Activated T-cell treated with anti-CD3 and anti-CD28 coated beads for 1 hour (primary cell): Measurements from ENCODE around the gene SNX6.
"Not testable (repeated sequence)": the region's sequence is repeated elsewhere in the genome, so short reads cannot be mapped to it uniquely, and the experiment has no call there.

Experiments used
- DNase-seq: peaks from one replicate; pipeline ENCODE4 v3.0.0-alpha.2; 2020; ENCODE audit warnings: low read depth

SNX6 gene

GRCh38 chr14:34562776-34563150, 67.2 kb downstream of the SNX6 start:
- no peak for DNase-seq

DNA sequence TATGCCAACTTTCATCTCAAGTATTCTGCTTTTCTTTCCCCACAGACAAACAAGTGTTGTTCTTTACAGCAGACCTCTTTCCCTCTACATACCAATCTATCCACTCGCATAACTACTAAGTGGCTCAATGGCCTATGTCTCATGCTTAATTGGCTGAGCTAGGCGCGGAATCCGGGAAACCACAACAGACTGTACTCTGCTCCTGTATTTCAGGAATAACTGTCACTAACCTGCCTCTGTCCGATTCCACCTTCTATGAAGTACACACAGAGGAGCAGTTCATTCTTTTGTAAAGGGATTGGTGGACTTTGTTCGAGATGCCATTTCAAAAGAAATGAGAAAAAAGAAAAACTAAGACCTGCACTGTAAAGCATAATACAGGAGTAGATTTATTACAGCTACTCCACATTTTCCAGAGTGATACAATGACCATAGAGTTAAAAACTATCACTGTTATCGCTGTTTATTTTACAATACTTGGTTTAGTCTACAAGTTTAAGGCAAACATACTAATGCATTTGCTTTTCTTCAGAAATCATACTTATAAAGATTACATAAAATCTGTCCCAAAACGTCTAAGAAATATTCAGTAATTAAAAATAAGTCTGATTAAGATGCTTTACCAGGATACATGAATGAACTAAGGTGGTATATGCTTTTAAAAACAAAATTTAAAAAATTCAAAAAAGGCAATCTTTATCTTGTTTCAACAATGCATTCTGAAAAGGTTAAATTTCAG, 67.7 kb downstream of the SNX6 start:
- not testable (repeated sequence) for DNase-seq

DNA sequence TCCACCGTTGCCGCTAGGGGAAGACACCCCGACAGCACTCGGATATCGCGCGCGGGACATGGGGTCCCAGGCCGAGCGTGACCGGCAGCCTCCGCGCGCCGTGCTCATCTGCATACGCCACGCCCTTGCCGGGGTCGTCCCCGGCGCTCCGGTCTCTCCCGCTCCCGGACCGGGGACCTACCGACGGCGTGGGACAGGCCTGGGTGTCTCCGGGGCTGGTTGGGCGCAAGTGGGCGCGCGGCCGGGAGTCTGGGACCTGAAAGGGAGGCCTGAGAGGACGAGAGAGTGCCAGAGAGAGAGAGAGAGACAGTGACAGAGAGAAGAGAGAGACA, 73.5 kb downstream of the SNX6 start:
- DNase-seq, result not testable (repeated sequence)

- not testable (repeated sequence) for DNase-seq
Measured at GRCh38 chr14:34555583-34556497, 74.1 kb downstream of the SNX6 start.

DNA sequence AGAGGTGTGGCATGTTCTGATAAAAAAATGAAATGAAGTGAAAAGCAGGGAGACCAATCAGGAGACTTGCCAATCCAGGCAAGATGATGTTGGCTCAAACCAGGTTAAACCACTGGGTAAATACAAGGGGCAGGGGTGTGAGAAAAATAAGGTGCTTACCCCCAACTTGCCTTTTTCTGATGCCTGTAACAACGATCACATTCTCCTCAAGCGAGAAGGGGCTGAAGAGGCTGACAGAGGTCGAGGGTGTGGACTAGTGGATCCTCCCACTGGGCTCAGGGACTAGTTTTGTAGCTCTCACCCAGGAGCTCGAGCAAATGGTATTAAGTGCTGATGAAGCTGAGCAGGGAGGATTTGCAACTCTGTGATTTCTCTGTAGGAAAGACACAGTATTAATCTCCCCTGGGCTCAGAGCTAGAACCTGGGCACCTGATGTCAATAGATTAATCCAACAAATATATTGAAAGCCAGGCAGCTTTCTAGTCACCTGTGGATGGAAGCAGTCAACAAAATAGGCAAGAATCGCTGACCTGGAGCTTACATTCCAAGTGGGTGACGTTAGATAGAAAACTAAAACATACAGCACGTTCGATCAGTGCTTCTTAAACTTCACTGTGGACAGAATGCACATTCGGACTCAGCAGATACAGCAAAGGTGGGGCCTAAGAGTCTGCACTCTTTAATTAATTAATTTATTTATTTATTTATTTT, 75.3 kb downstream of the SNX6 start:
- no peak for DNase-seq

- DNase-seq, result not testable (repeated sequence)
Measured at GRCh38 chr14:34549276-34549966, 80.5 kb downstream of the SNX6 start.

DNA sequence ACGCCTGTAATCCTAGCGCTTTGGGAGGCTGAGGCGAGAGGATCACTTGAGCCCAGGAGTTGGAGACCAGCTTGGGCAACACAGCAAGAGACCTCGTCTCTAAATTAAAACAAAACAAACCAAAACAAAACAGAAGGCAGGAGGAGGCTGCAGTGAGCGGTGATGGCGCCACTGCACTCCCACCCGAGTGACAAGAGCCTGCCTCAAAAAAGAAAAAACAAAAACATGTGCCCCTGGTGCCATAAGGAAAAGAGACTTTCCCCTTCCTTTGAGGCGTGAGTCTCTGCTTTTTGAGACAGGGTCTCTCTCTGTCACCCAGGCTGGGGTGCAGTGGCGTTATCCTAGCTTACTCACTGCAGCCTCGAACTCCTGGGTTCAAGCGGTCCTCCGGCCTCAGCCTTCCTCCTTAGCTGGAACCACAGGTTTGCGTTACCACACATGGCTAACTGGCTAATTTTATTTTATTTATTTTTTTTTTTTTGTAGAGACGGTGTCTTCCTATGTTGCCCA, 81.4 kb downstream of the SNX6 start:
- DNase-seq, result no peak

GRCh38 chr14:34547136-34547520, 82.8 kb downstream of the SNX6 start:
- not testable (repeated sequence) for DNase-seq

- not testable (repeated sequence) for DNase-seq
Measured at GRCh38 chr14:34546272-34547135, 83.4 kb downstream of the SNX6 start.

- not testable (repeated sequence) for DNase-seq
Measured at GRCh38 chr14:34540181-34541059, 89.5 kb downstream of the SNX6 start.

GRCh38 chr14:34539407-34540180, 90.4 kb downstream of the SNX6 start, which contains the start of gene EAPP:
Gene EAPP, minus strand, starts transcription at chr14:34539701. Its CDS starts 73 bp downstream, at chr14:34539628.
- peak; percentile 93 for DNase-seq

DNA sequence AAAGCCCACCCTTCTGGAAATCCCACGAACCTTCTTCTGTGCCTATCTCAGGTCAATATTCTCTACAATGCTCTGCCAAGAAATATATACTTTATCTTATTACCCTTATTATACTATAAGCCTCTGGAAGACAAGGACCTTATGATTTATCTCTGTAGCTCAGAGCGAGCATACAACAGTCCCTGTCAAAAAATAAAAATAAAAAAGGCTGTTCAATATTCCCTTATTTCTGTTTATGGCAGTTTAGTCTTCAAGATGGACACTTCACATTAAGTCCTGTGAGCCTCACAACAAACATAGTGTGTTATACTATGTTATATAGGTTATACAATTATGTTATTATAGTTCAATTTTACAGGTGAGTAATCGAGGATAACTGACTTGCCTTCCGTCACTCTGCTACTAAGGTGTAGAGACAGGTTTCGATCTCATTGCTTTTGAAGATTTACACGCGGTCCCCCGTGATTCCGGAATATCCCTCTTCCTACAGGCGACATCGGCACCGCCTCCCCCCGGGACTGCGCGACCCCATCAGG, 91.0 kb downstream of the SNX6 start:
- no peak for DNase-seq

DNA sequence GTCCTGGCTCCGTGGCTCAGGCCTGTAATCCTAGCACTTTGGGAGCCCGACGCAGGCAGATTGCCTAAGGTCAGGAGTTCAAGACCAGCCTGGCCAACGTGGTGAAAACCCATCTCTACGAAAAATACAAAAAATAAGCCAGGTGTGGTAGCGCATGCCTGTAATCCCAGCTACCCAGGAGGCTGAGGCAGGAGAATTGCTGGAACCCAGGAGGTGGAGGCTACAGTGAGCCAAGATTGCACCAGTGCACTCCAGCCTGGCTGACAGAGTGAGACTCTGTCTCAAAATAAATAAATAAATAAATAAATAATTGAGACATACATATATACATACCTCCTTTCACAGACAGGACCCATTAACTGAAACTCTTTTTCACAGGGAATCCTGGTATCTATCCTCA, 91.9 kb downstream of the SNX6 start:
- DNase-seq, result not testable (repeated sequence)

- no peak for DNase-seq
Measured at GRCh38 chr14:34537677-34538009, 92.3 kb downstream of the SNX6 start.

GRCh38 chr14:34536951-34537676, 92.8 kb downstream of the SNX6 start:
- no peak for DNase-seq

GRCh38 chr14:34527591-34527990, 102.4 kb downstream of the SNX6 start:
- no peak for DNase-seq

DNA sequence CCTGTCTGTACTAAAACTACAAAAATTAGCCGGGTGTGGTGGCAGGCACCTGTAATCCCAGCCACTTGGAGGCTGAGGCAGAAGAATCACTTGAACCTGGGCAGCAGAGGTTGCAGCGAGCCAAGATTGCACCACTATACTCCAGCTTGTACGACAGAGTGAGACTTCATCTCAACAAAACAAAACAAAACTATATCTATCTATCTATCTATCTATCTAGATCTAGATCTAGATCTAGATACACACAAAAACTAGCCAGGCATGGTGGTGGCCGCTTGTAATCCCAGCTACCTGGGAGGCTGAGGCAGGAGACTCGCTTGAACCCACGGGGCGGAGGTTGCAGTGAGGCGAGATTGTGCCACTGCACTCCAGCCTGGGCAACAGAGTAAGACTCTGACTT, 105.7 kb downstream of the SNX6 start:
- DNase-seq, result not testable (repeated sequence)

DNA sequence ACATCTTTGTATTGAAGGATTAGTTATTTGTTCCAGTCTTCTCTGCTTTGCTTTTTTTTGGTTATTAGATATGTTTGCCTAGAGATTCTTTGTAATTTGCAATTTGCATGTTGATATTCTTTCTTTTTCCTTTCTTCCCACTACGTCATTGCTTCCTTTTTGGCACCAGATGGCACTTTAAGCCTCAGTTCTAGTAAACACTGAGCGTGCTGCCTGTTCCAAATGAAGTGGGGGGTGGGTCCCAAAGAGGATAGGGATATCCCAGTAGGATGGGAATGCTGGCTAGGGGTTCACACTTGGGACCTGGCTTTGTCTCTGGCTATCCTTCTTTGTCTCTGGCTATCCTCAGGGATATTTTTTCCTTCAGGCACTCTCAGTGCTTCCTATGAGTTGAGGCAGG, 107.5 kb downstream of the SNX6 start:
- no peak for DNase-seq
